Measurements from ENCODE around the gene STAP1.

DNA sequence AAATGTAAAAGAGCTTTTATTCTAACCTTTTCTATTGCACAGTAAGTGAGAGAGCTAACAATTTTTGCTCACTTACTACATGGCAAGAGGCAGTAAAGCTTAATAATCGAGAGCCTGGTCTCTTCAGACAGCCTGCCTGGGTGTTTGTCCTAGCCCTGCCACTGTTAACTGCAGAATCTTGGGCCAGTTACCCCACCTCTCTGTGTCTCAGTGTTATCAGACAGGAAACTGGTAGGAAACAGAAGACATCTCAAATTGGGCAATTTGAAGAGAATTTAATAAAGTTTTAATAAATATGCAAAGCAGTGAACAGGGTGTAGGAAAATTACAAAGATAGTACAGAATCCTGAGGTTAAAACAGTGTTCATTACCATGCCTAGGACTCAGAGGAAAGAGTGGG is 13.4 kb downstream of the STAP1 start:
- TF ChIP-seq SP1 (IDR thresholded peaks at IDR 0.05) (no peak), TAF1 (conservative IDR thresholded peaks at IDR 0.05) (no peak), JUND (IDR thresholded peaks at IDR 0.05) (no peak), GABPA (IDR thresholded peaks at IDR 0.05 in 1 of 2, conservative IDR thresholded peaks at IDR 0.05 in 1 of 2) (no peak), NR2F2 (IDR thresholded peaks at IDR 0.05) (no peak)
- TF ChIP-seq, protein P1, sequence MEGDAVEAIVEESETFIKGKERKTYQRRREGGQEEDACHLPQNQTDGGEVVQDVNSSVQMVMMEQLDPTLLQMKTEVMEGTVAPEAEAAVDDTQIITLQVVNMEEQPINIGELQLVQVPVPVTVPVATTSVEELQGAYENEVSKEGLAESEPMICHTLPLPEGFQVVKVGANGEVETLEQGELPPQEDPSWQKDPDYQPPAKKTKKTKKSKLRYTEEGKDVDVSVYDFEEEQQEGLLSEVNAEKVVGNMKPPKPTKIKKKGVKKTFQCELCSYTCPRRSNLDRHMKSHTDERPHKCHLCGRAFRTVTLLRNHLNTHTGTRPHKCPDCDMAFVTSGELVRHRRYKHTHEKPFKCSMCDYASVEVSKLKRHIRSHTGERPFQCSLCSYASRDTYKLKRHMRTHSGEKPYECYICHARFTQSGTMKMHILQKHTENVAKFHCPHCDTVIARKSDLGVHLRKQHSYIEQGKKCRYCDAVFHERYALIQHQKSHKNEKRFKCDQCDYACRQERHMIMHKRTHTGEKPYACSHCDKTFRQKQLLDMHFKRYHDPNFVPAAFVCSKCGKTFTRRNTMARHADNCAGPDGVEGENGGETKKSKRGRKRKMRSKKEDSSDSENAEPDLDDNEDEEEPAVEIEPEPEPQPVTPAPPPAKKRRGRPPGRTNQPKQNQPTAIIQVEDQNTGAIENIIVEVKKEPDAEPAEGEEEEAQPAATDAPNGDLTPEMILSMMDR (IDR thresholded peaks at IDR 0.05; ENCODE audit: low read depth, low read length, missing input control): no peak
